Kidney (tissue), 14 donors: Measurements from ENCODE around the gene FBXL12. TPM values are rescaled to one million over a fixed set of nuclear protein-coding genes. Genes with fewer than 3 reads are reported as not detected.

Experiments
- DNase-seq, 5 donors: peaks; one replicate each; pipeline ENCODE4 v3.0.0-alpha.2; 2013 to 2020
- FAIRE-seq: peaks from 2 replicates; lab custom pipeline; 2012; peaks lifted over from hg19 to GRCh38; lab: Jason Lieb, UNC
- H3K27ac ChIP-seq, 2 donors: one replicate each; pipeline ENCODE4 v1.7.0; 2013; ENCODE audit warnings: low read depth in 2 of 2, low read length in 2 of 2, inconsistent platforms in 1 of 2
- H3K27me3 ChIP-seq: one replicate; pipeline ENCODE4 v1.7.1; 2013; ENCODE audit warnings: low read length, inconsistent platforms; ENCODE audit not compliant: control insufficient read depth, insufficient read depth
- H3K36me3 ChIP-seq, 3 donors: one replicate each; pipeline versions ENCODE4 v1.7.0 to v1.7.1; 2013; ENCODE audit warnings: low read length in 3 of 3, control low read depth in 1 of 3, inconsistent platforms in 1 of 3; ENCODE audit not compliant: insufficient read depth in 3 of 3, control insufficient read depth in 2 of 3
- H3K4me1 ChIP-seq, 3 donors: one replicate each; pipeline versions ENCODE4 v1.7.0 to v1.7.1; 2013; ENCODE audit warnings: low read length in 3 of 3, inconsistent platforms in 1 of 3, low read depth in 1 of 3; ENCODE audit not compliant: control insufficient read depth in 2 of 3, insufficient read depth in 2 of 3
- H3K4me3 ChIP-seq, 3 donors: one replicate each; pipeline versions ENCODE4 v1.7.0 to v1.8.1; 2013; ENCODE audit warnings: low read length in 3 of 3, control low read depth in 1 of 3, inconsistent platforms in 1 of 3
- H3K9ac ChIP-seq, 3 donors: one replicate each; pipeline versions ENCODE4 v1.7.0 to v1.7.1; 2013; ENCODE audit warnings: low read length in 3 of 3, control low read depth in 1 of 3, inconsistent platforms in 1 of 3
- H3K9me3 ChIP-seq, 3 donors: one replicate each; pipeline versions ENCODE4 v1.7.0 to v1.7.1; 2013; ENCODE audit warnings: low read length in 3 of 3, control low read depth in 1 of 3, inconsistent platforms in 1 of 3; ENCODE audit not compliant: control insufficient read depth in 2 of 3, insufficient read depth in 1 of 3
- CTCF ChIP-seq: IDR thresholded peaks from 3 replicates; pipeline ENCODE4 v1.5.1; 2012; ENCODE audit warnings: mild to moderate bottlenecking, moderate library complexity, borderline replicate concordance; ENCODE audit not compliant: insufficient read depth; ENCODE audit errors: extremely low read depth
- intact Hi-C: fragments of 100-400 bp; cut with DNase I; formaldehyde crosslinking; loops from one replicate; pipeline ENCODE4 v1.11.1; 2022
- polyA plus RNA-seq: library from polyadenylated mRNA; stranded (reverse); fragments of 350-450 nt; fragmentation: Illumina TruSeq; extraction: RNeasy Lipid Tissue Mini Kit (QIAGEN cat#74804); gene quantifications from one replicate; pipeline ENCODE4 v1.2.3, GENCODE V29; 2014; ENCODE audit warnings: low read depth, low replicate concordance; ENCODE audit not compliant: insufficient read depth
- total RNA-seq: library from RNA; stranded (reverse); fragmentation: NEBNext Ultra II Directional; extraction: Animal tissue kit (Norgen Biotek cat#: 25700); gene quantifications from one replicate; pipeline ENCODE4 v1.2.1, GENCODE V29; 2021
- donor health status: control.
- donor health status: control.
- donor health status: control.
- donor health status: control.
- donor health status: control.
- donor health status: DM: yes; HTN: yes; CAD: no.
- donor health status: Normal renal cell carcinoma (clear cell type).

The FBXL12 gene
- total and polyA plus RNA-seq, 2 donors from 2014 or later = 12.7 to 22.2 TPM

DNA sequence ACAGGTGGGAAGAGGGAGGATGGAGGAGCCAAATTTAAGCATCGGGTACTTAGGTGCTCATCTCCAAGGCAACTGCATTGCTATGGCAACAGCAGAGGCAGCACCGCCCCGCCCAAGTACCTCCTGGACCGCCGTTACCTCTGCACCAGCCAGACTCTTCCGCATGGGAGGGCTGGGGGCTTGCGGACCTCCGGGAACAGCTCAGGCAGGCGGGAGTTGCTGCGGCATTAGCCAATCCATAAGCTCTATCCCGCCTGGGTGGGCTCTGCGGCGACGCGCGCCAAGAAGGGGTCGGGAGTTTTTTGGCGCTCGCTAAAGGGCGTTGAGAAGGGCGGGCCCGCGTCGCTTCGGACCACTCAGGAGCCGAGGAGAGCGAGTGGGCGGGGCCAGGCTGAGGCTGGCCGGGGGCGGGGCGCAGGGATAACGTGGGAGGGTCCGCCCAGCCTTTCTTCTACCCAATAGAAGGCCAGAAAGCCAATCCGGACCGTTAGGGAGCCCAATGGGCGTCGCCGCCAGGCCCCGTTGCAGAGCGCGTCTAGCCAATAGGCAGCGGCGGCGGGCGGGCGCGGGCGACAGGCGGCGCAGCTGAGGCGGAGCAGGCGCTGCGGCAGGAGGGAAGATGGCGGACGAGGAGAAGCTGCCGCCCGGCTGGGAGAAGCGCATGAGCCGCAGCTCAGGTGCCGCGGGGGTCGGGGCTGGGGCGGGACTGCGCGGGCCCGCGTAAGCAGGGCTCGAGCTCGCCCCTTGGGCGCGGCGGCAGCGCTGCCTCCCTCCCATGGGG is 16.0 kb upstream of the FBXL12 start, which contains the start of gene PIN1:
TSS of gene PIN1 (plus strand) at position 593 of the 781 bp plus-strand sequence. CDS start at position 620, 27 bp downstream.
- H3K9ac ChIP-seq = peak within 1 kb of the TSS; percentile 45 to 71 (median 64)
- peak; percentile 66 for TF ChIP-seq CTCF
- FAIRE-seq (peak; percentile 21), DNase-seq (peak; percentile 99 to 100 (median 100))
- intact Hi-C loops = no loop called here
- no peaks in the 10 kb centered on the region for H3K9me3 ChIP-seq
- H3K27ac ChIP-seq = peak within 1 kb of the TSS in 1 of 2 donors; percentile 71
- H3K36me3 ChIP-seq = peaks cover 2 to 11% (median 7%) of the 10 kb centered on the region in 3 donors
- no peaks in the 10 kb centered on the region for H3K27me3 ChIP-seq
- peak within 1 kb of the TSS; percentile 71 to 89 (median 82) for H3K4me3 ChIP-seq
- H3K4me1 ChIP-seq = peaks cover 0 to 10% (median 10%) of the 10 kb centered on the region in 3 donors

- no peaks in the 10 kb centered on the region for H3K27me3 ChIP-seq
- peaks cover 0 to 10% (median 10%) of the 10 kb centered on the region in 3 donors for H3K4me1 ChIP-seq
- intact Hi-C loops = no loop called here
- DNase-seq = peak in 1 of 5 donors; percentile 51
- no peak for TF ChIP-seq CTCF
- peaks cover 2 to 12% (median 5%) of the 10 kb centered on the region in 3 donors for H3K36me3 ChIP-seq
- H3K27ac ChIP-seq = no peak overlapping the region
- H3K4me3 ChIP-seq = peak overlapping the region; percentile 67 to 89 (median 76)
- no peak for FAIRE-seq
- H3K9me3 ChIP-seq = no peaks in the 10 kb centered on the region
- peak overlapping the region in 1 of 3 donors; percentile 44 for H3K9ac ChIP-seq
These were observed 15.4 kb upstream of the FBXL12 start for GRCh38 chr19:9834307-9834725.

DNA sequence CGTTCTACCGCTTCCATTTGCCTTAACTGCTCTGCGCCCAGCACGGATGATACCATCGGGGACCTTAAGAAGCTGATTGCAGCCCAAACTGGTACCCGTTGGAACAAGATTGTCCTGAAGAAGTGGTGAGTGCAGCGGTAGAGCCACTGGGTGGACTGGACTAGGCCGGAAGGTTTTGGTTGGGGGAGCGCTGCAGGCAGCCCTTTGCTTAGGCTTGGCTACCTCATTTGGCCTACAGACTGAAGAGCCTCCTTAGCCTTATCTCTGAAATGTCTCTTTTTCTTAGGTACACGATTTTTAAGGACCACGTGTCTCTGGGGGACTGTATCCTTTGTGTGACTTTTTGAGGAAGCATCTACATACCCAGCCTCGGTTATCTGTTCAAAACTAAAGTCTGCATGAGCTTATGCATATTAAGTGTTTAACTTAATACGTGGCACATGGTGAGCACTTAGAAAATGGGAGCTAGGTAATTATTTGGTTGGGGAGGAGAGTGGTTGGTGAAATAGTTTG is 9.7 kb upstream of the FBXL12 start:
- H3K27me3 ChIP-seq = no peaks in the 10 kb centered on the region

More for the DNA sequence above, 9.7 kb upstream of the FBXL12 start:
- no peak for TF ChIP-seq CTCF
- H3K9ac ChIP-seq = peak overlapping the region; percentile 47 to 91 (median 90)
- H3K9me3 ChIP-seq = no peaks in the 10 kb centered on the region
- H3K4me1 ChIP-seq = peaks cover 4 to 8% (median 4%) of the 10 kb centered on the region in 3 donors
- H3K36me3 ChIP-seq = peaks cover 0 to 5% (median 0%) of the 10 kb centered on the region in 3 donors
- peak overlapping the region; percentile 86 to 96 (median 91) for H3K4me3 ChIP-seq
- H3K27ac ChIP-seq = no peak overlapping the region
- DNase-seq (no peak), FAIRE-seq (no peak)
- intact Hi-C loops = no loop called here
